ENCODE results near the gene ZNF554.
"Not testable (repeated sequence)": the region's sequence is repeated elsewhere in the genome, so short reads cannot be mapped to it uniquely, and the experiment has no call there.

The ZNF554 gene

DNA sequence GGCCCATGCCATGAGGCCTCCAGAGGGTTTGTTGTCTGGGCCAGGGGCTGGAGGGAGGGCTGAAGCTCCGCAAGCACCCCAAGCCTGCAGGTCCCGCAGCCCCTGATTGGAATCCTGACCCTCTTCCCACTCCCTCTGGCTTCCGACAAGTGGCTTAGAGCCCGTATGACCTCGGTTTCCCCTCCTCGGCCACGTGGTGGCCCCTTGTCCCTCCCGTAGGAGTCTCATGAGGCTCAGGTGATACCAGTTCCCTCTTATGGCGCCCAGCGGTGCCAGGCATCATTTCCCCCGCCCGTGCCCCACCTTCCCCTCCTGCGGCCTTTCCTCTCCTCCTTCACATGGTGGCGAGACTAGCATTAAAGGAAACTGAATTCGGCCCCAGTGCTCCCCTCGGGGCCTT lies 28.2 kb upstream of the ZNF554 start:
- DNase-seq, result no peak

DNA sequence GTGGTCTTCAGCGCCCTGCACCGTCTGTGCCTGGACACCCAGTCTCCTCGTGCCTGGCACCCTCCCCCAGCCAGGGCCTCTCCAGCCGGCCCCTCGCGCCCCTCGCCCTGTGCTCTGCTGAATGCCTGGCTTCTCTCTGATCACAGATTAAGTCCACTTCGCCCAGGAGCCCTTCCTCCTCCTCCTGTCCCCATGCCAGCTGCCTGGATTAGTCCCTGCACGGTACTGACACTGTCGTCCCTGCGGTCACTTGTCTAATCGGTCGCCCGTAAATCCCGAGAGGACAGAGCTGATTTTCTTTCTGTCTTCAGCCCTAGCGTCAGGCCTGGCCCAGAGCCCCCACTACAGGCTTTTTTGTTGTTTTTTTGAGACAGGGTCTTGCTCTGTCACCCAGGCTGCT lies 27.8 kb upstream of the ZNF554 start:
- no peak for DNase-seq

DNA sequence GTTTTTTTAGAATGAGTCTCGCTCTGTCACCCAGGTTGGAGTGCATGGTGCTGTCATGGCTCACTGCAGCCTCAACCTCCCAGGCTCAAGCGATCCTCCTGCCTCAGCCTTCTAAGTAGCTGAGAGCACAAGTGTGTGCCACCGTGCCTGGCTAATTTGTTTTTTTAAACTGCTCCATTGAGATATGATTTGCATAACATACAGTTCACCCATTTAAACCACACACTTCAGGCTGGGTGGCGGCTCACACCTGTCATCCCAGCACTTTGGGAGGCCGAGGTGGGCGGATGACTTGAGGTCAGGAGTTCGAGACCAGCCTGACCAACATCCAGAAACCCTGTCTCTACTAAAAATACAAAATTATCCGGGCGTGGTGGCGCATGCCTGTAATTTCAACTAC lies 27.0 kb upstream of the ZNF554 start:
- not testable (repeated sequence) for DNase-seq

DNA sequence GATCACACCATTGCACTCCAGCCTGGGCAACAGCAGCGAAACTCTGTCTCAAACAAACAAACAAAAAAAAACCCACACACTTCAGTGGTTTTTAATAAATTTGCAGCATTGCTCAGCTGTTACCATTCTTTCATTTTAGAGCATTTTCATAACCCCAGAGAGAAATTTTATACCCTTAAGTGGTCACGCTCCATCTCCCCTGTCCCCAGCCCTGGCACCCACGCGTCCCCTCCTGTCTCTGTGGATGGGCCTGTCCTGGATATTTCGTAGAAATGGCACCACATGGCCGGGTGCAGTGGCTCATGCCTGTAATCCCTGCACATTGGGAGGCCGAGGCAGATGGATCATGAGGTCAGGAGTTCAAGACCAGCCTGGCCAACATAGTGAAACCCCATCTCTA lies 26.5 kb upstream of the ZNF554 start:
- no peak for DNase-seq

DNA sequence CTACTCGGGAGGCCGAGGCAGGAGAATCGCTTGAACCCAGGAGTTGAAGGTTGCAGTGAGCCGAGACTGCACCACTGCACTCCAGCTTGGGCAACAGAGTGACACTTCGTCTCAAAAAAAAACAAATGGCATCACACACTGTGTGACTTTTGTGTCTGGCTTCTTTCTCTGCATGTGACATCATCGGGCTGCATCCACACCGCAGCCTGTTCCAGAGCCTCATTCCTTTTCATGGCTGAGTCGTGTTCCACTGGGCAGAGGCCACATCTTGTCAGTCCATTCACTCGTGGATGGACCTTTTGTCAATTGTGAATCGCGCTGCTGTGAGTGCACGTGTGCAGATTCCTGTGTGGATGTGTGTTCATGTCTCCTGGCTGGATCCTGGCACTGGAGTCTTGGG lies 26.1 kb upstream of the ZNF554 start:
- no peak for DNase-seq

DNA sequence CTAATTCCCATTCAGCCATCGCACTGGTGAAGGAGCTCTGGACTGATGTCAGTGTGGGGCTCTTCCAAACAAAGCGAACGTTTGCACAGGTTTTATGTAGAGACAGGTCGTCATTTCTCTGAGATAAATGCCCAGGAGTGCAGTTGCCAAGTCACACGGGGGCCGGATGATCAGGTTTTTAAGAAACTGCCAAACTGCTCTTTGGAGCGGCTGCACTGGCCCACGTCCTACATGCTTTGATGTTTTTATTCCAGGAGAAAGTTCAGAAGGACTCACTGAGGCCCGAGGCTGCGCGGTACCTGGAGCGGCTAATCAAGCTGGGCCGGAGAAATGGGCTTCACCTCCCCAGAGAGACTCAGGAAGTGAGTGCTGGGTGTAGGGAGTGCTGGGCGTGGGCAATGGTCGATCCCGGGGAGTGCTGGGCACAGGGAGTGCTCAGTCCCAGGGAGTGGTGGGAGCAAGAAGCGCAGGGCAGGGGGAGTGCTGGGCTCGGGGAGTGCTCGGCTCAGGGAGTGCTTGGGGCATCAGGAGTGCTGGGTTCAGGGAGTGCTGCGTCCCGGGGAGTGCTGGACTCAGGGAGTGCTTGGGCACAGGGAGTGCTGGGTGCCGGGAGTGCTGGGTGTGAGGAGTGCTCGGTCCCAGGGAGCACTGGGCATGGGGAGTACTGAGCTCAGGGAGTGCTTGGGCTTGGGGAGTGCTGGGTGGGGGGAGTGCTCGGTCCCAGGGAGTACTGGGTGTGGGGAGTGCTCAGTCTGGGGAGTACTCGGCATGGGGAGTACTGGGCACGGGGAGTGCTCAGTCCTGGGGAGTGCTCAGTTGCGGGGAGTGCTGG lies 23.6 kb upstream of the ZNF554 start:
- no peak for DNase-seq

DNA sequence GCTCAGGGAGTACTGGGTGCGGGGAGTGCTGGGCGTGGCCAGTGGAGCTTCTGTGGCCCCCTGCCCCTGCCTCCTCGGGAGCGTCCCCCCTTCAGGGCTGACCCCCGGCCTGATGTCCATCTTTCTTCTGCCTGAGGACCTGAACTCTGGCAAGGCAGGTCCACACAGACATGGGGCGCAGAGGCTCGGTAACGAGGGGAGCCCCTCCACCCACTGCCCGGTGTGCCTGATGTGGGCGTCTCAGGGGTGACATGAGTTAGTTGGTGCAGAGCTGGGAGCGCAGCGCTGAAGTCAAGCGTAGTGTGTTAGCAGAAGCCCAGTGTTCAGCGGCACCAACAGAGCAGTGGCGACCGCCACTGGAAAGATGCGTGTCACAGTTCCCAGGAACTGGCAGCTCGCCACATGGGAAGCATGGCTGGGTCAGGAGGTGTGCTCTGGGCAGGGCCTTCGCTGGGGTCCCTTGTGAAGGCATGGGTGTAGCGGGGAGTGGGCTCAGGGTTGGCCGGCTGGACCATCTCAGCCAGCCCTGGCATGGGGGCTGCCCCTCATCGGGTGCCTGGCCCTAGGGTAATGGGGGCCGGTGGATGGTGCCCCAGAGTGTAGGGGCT lies 22.9 kb upstream of the ZNF554 start:
- no peak for DNase-seq

DNA sequence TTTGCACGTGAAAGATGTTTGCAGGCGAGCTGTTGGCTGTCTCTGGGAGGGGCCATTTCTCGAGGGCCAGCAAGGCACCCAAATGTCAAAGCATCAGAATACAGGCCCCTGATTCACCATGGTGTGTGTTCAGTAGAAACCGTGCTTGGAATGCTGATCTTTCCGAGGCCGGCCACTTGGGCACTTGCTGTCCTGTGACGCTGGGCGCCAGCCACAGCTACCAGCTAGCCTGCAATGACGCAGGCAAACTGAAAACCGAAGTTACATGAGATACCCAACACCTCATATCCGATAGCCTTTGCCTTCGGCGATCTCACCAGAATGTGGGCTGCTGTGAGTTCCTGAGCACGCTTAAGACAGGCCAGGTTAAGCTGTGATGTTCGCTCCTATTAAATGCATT lies 22.4 kb upstream of the ZNF554 start:
- DNase-seq, result no peak

DNA sequence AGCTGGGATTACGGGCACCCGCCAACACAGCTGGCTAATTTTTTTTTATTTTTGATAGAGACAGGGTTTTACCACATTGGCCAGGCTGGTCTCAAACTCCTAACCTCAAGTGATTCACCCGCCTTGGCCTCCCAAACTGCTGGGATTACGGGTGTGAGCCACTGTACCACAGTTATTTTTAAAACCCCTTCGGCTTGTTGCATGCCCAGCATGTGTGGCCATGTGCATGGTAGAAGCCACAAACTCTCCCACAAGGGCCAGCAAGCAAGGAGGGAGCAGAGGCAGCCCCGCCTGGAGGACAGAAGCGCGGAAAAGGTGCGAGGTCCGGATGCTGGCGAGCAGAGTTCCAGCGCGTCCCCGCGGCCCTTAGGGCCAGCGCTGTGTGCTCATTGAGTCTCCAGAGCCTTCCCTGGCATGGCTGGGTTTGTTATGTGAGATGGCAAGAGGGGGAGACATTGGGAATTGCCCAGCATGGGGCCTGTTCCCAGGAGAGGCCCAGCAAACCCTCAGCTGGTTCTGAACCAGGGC lies 21.4 kb upstream of the ZNF554 start:
- DNase-seq, result no peak

DNA sequence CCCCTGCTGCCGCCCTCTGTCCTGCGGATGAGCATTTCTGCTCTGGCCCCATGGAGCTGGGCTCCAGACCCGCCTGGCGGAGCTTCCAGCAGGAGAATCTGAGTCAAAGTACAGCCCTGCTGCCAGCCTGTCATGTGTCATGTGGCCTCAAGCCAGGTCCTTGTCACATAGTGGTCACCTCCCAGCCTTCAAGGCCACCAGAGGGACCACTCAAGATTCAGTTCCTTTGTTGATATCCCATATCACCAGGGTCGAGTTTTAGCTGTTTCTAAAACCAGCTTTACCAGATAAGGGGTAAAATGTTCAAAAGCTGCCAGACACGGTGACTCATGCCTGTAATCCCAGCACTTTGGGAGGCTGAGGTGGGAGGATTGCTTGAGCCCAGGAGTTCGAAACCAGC lies 20.9 kb upstream of the ZNF554 start:
- DNase-seq, result no peak

DNA sequence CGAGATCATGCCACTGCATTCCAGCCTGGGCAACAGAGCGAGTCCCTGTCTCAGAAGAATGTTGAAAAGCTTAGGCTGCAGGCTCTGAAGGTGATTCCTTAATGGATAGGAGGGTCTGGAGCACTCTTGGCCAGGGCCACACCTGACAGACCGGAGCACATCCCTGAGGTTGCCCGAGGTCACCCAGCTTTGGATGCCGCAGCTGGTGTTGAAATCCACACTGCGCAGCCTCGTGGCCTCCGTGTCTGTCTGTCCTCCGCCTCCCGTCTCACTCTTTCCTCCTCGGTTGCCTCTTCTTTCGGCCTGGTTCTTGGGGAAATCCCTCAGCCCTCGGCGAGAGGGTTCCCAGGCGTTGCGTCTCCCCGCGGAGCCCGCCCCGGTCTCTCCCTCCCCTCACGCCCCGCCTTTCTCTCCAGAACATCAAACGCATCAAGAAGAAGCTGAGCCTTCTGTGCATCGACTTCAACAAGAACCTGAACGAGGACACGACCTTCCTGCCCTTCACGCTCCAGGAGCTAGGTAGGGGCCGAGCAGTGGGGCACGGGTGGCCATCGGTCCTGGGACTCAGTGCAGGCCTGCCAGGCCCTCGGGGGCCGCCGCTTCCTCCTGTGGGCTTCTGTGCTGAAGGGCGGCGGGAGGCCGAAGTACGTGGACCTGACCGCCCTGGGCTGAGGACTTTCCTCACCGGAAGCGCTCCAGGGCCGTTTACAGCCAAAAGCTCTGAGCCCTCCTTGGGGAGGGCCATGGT lies 20.2 kb upstream of the ZNF554 start:
- no peak for DNase-seq

DNA sequence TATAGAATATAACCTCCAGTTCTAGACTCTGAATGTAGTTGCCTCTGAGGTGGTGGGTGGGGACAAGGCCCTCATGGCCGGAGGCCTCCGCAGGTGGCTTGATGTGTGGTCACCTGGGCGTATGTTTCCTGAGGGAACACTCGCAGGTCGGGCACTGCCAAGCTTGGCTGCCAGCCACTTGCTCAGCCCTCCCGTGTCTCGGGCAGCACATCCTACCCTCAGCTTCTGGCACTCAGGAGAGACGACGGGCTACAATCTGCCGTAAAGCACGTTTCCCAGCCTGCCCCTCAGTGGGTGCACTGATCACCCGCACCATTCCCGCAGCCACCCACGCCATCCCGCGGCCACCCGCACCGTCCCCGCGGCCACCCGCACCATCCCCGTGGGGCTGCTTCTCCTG lies 19.2 kb upstream of the ZNF554 start:
- no peak for DNase-seq

DNA sequence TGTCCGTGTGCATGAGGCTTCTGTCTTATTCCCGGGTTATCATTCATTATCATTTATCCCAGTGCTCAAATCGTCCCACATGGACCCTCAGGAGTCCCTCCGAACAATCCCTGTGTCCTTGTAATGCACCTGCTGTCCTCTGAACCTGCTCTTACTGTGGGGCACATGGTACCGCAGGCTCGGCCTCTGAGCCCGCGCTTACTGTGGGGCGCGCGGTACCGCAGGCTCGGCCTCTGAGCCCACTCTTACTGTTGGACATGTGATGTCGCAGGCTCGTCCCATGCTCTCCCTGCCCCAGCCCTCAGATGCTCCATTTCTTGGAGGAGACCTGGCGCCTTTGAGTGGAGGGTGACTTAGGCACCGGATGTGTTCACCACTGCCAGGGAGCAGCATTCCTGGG lies 16.8 kb upstream of the ZNF554 start:
- no peak for DNase-seq

DNA sequence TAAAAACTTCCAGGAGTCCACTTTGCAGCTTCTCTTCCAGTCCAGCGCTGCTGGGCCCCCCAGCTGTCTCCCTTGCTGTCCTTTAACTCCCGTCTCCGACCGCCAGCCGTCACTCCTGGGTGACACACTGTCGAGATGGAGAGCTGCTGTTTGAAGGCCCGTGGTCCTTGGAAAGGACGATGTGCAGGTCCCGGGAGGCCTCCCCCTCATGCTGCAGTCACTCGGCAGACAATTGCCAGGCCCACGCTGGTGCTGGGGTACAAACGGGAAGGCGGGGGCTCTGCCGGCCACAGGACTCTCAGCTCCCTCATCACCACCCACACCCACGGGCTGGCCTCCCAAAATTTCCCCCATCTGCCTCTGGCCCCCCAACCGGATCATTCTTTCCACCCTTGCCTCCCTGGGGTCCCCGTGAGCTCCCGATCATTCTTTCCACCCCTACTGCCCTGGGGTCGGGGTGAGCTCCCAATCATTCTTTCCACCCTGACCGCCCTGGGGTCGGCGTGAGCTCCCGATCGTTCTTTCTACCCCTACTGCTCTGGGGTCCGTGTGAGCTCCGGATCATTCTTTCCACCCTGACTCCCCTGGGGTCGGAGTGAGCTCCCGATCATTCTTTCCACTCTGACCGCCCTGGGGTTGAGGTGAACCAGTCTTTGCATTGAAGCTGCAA lies 16.0 kb upstream of the ZNF554 start:
- no peak for DNase-seq

DNA sequence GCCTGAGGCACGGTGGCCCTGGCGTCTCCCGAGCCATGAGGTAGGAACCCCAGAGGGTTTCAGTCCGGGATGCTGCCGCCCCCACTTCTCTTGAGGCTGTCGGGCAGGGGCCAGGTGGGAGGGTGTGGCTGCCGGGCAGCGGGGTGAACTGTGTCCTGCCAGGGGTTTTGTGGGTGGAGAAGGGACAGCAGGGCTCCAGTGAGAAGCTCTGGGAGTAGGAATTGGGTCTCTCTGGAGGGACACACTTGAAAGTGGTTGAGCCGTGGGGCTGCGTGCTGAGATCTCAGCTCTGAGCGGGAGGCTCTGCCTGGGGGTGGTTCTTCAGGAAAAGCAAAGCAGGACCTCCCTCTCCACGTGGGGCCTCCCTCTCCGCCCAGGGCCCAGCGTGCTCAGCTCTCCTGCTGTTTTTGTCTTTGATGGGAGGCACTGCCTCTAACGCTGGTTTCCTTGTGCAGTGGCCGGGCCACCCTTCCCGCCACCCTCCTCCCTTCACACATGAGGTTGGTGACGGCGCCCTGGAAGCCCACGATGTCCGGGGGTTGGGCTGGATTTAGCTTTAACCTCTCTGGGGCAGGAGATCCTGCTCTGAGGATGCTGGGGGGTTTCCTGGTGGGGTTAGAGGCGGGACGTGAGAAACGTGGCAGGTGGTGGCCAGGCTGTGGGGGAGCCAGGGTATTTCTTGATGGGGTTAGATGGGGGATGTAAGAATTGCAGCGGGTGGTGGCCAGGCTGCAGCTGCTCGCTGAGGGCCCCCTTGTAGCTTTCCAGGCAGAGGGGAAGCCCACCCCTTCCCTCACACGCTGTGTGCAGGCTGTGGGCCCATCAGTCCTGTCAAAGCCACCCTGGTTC lies 15.3 kb upstream of the ZNF554 start:
- DNase-seq, result no peak

DNA sequence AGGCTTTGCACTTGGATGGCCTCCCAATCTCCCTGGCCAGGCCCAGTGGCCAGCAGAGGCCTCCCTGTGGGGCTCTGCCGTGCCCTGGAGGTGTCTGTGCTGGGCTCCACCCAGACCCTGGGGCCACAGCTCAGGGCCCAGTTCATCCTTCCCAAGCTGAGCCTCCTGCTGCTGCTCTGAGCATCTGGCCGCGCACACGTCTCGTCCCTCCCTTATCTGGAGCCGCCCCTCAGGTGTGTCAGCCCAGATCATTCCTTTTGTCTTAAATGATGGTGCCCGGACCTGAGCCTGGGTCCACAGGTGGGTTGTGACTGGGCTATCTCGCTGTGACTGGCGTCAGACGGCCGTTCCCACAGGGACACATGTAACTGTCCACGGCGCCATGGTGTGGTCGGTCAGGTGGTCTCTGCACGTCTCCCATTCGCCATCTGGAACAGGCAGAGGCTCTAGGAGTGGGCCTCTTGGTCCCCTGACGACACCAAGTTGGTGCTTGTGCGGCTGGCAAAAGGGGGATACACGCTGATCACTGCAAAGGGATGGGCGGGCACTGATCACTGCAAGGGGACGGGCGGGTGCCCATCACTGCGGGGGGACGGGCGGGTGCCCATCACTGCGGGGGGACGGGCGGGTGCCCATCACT lies 14.3 kb upstream of the ZNF554 start:
- DNase-seq, result no peak

DNA sequence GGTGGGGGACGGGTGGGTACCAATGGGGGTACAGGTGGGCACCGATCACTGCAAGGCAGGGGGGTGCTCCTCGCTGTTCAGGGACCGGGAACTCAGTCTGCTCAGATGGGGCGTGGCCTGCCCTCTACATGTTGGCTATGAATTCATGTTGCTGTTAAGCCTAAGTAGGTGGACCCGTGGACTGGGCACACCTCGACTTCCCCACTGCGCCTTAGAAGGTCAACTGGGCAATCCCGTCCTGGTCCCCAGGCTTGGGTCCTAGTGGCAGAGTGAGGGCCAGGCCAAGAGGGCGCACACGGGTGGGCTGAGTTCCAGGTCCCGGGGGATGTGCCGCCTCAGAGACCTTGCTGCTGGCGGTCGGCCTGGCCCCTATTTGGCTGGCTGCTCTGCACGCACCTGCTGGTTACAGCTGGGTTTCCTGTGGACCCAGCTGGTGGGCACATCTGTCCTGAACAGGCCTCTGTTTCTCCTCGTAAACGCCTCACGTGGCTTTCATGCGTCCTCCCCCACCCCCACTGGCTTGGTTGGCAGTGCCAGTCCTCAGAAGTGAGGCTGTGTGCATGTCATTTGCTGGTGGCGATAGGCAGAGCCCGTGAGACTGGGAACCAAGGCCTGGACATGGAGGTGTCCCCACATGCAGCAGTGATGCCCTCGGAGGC lies 13.5 kb upstream of the ZNF554 start:
- DNase-seq, result no peak

DNA sequence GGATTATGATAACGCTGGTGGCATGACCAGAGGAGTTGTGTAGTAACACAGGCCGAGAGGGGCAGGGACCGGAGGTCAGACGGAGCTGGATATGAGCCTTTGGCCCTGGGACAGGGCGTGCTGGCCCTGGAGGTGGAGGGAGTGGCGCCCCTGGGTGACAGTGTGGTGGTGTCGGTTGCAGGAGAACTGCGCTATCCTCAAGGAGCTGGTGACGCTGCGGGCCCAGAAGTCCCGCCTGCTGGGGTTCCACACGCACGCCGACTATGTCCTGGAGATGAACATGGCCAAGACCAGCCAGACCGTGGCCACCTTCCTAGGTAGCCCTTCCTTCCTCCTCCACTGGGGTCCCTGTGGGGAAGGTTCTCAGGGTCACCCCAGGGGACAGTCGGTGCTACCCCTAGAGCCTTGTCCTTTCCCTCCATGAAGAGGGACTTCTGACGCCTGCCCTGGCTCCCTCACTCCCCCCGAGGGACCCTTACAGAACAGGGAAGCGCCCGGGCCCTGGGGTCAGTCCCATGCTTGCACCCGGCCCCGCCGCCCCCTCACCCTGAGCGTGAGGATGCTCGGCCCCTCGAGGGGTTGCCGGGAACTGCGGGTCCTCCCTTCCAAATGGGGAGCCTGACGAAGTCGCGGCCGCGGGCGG lies 12.8 kb upstream of the ZNF554 start:
- no peak for DNase-seq

DNA sequence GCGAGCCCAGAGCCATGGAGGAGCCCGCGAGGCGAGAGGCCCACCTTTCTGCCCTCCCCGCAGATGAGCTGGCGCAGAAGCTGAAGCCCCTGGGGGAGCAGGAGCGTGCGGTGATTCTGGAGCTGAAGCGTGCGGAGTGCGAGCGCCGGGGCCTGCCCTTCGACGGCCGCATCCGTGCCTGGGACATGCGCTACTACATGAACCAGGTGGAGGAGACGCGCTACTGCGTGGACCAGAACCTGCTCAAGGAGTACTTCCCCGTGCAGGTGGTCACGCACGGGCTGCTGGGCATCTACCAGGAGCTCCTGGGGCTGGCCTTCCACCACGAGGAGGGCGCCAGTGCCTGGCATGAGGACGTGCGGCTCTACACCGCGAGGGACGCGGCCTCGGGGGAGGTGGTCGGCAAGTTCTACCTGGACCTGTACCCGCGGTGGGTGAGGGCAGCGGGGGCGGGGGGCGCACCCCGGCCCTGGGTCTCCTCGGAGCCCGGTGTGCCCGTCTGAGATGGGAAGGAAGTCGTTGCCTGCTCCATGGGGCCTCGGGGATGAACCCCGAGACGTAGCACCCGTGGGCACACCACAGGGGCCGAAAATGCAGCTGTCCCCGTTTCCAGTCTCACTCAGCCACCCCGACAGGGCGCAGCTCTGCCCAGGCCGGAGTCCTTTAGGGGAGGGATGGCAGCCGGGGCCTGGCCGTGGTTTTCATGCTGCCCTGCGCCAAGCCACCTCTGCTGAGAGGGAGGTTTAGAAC lies 12.1 kb upstream of the ZNF554 start:
- no peak for DNase-seq

Measured in activated effector memory CD4-positive, alpha-beta T cell treated with Interleukin-2 at 50 U/mL for 16 hours (primary cell).